ENCODE data around the gene FFAR1. TPM values are rescaled to one million over a fixed set of nuclear protein-coding genes. Genes with fewer than 3 reads are reported as not detected.

FFAR1 gene
- polyA plus RNA-seq, 1 donor (not counting 4 experiments of a cell fraction or from before 2014, with no cell fraction given) = not detected

DNA sequence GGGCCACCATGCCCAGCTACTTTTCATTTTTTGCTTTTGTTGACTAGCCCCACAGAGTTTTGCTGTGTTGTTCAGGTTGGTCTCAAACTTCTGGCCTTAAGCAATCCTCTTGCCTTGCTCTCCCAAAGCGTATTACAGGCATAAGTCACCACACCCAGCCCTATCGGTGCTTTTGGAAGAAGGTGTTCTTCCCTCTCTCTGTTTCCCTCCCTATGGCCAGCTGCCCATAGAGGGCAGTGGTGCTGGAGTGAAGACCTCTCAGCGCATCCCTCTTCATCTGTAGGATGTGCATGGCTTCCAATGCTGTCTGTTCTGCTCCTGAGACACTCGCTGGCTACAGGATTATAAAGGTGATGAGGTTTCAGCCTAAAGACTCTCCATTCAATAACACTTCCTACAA lies 20.1 kb upstream of the FFAR1 start:
- dilution Hi-C loops (cut with MboI; ENCODE audit: extremely low pct_ligation_motif_present, low sequenced_read_pairs) = no loop called here
- H3K27ac ChIP-seq (ENCODE audit: control insufficient read depth, insufficient read depth, low read length) = no peak overlapping the region
- H3K9me1 ChIP-seq (ENCODE audit: control insufficient read depth, extremely low read depth, insufficient read depth, low read length) = no peaks in the 10 kb centered on the region
- no peak overlapping the region for H3K4me2 ChIP-seq (ENCODE audit: control insufficient read depth, extremely low read depth, insufficient read depth, low read depth, low read length)
- H3K9me3 ChIP-seq (ENCODE audit: control insufficient read depth, low read depth, low read length) = no peaks in the 10 kb centered on the region
- H3K4me3 ChIP-seq (ENCODE audit: control insufficient read depth in 2 of 3, extremely low read depth in 1 of 3, insufficient read depth in 2 of 3, low read depth in 1 of 3, low read length in 3 of 3) = no peak overlapping the region
- no peak overlapping the region for H2AFZ ChIP-seq (ENCODE audit: control insufficient read depth, low read length)
- H3K4me1 ChIP-seq (ENCODE audit: control insufficient read depth, extremely low read depth, insufficient read depth, low read length) = no peaks in the 10 kb centered on the region
- no peak overlapping the region for H3K9ac ChIP-seq (ENCODE audit: control insufficient read depth, extremely low read depth, insufficient read depth, low read length)
- H3K27me3 ChIP-seq (ENCODE audit: control insufficient read depth, extremely low read depth, insufficient read depth, low read length) = peaks cover 3% of the 10 kb centered on the region
- H3K79me2 ChIP-seq (ENCODE audit: control insufficient read depth, insufficient read depth, low read length) = no peaks in the 10 kb centered on the region
- FAIRE-seq = no peak
- TF ChIP-seq, protein P1, sequence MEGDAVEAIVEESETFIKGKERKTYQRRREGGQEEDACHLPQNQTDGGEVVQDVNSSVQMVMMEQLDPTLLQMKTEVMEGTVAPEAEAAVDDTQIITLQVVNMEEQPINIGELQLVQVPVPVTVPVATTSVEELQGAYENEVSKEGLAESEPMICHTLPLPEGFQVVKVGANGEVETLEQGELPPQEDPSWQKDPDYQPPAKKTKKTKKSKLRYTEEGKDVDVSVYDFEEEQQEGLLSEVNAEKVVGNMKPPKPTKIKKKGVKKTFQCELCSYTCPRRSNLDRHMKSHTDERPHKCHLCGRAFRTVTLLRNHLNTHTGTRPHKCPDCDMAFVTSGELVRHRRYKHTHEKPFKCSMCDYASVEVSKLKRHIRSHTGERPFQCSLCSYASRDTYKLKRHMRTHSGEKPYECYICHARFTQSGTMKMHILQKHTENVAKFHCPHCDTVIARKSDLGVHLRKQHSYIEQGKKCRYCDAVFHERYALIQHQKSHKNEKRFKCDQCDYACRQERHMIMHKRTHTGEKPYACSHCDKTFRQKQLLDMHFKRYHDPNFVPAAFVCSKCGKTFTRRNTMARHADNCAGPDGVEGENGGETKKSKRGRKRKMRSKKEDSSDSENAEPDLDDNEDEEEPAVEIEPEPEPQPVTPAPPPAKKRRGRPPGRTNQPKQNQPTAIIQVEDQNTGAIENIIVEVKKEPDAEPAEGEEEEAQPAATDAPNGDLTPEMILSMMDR (optimal IDR thresholded peaks at IDR 0.05 in 1 of 3, IDR thresholded peaks at IDR 0.05 in 1 of 3, conservative IDR thresholded peaks at IDR 0.05 in 1 of 3; ENCODE audit: extremely low read depth in 1 of 3, insufficient read depth in 2 of 3, low read length in 3 of 3) = peak; percentile 15 to 52 (median 30)
- TF ChIP-seq EZH2 (IDR thresholded peaks at IDR 0.05; ENCODE audit: low read length) = no peak
- no peaks in the 10 kb centered on the region for H3K36me3 ChIP-seq (ENCODE audit: control insufficient read depth in 2 of 2, extremely low read depth in 1 of 2, insufficient read depth in 2 of 2, low read length in 2 of 2)
- DNase-seq (ENCODE audit: low read depth, low spot score) = no peak
- H4K20me1 ChIP-seq (ENCODE audit: control insufficient read depth, extremely low read depth, insufficient read depth, low read length) = no peaks in the 10 kb centered on the region

DNA sequence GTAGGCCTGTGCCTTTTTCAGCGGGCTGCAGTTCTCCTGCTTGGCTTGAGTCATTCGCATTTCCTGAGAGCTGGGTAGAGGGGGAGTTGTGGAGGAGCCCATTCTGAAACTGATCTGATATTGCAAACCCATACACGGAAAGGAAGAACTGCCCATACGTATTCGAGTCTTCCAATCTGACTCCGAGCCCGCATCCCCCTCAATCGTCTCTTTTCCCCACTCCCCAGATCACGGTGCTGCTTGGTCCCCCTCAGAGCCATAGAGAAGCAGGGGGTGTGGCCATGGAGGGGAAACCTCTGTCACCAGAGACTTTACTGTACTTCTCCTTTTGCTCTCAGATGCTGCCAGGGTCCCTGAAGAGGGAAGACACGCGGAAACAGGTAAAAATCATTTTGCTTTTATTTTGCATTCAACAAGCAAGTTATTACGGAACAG lies 18.8 kb upstream of the FFAR1 start, which contains the start of gene CD22:
TSS of gene CD22 (plus strand) at position 337 of the 435 bp plus-strand sequence. CDS start 2,854 bp downstream, outside the sequence.
- Histone ChIP-seq H3K27me3 (ENCODE audit: control insufficient read depth, extremely low read depth, insufficient read depth, low read length) (peaks cover 5% of the 10 kb centered on the region), H4K20me1 (ENCODE audit: control insufficient read depth, extremely low read depth, insufficient read depth, low read length) (no peaks in the 10 kb centered on the region), H3K9me1 (ENCODE audit: control insufficient read depth, extremely low read depth, insufficient read depth, low read length) (no peaks in the 10 kb centered on the region), H3K36me3 (ENCODE audit: control insufficient read depth in 2 of 2, extremely low read depth in 1 of 2, insufficient read depth in 2 of 2, low read length in 2 of 2) (no peaks in the 10 kb centered on the region), H3K4me1 (ENCODE audit: control insufficient read depth, extremely low read depth, insufficient read depth, low read length) (no peaks in the 10 kb centered on the region), H3K9ac (ENCODE audit: control insufficient read depth, extremely low read depth, insufficient read depth, low read length) (no peak within 1 kb of the TSS), H3K27ac (ENCODE audit: control insufficient read depth, insufficient read depth, low read length) (no peak within 1 kb of the TSS), H3K9me3 (ENCODE audit: control insufficient read depth, low read depth, low read length) (no peaks in the 10 kb centered on the region), H2AFZ (ENCODE audit: control insufficient read depth, low read length) (no peak within 1 kb of the TSS), H3K79me2 (ENCODE audit: control insufficient read depth, insufficient read depth, low read length) (no peaks in the 10 kb centered on the region), H3K4me3 (ENCODE audit: control insufficient read depth in 2 of 3, extremely low read depth in 1 of 3, insufficient read depth in 2 of 3, low read depth in 1 of 3, low read length in 3 of 3) (no peak within 1 kb of the TSS), H3K4me2 (ENCODE audit: control insufficient read depth, extremely low read depth, insufficient read depth, low read depth, low read length) (no peak within 1 kb of the TSS)
- no peak for DNase-seq (ENCODE audit: low read depth, low spot score)
- no peak for FAIRE-seq
- dilution Hi-C loops (cut with MboI; ENCODE audit: extremely low pct_ligation_motif_present, low sequenced_read_pairs) = no loop called here
- TF ChIP-seq, protein P1 (optimal IDR thresholded peaks at IDR 0.05 in 1 of 3, IDR thresholded peaks at IDR 0.05 in 1 of 3, conservative IDR thresholded peaks at IDR 0.05 in 1 of 3; ENCODE audit: extremely low read depth in 1 of 3, insufficient read depth in 2 of 3, low read length in 3 of 3) = no peak
- no peak for TF ChIP-seq EZH2 (IDR thresholded peaks at IDR 0.05; ENCODE audit: low read length)

Data from keratinocyte (primary cell).